NCI-H748 (cell line): ENCODE measurements around the gene ANLN.

Source experiments
- DNase-seq: peaks from one replicate; lab custom pipeline; 2025; ENCODE audit not compliant: unreplicated experiment; lab: John Stamatoyannopoulos, UW

ANLN gene

DNA sequence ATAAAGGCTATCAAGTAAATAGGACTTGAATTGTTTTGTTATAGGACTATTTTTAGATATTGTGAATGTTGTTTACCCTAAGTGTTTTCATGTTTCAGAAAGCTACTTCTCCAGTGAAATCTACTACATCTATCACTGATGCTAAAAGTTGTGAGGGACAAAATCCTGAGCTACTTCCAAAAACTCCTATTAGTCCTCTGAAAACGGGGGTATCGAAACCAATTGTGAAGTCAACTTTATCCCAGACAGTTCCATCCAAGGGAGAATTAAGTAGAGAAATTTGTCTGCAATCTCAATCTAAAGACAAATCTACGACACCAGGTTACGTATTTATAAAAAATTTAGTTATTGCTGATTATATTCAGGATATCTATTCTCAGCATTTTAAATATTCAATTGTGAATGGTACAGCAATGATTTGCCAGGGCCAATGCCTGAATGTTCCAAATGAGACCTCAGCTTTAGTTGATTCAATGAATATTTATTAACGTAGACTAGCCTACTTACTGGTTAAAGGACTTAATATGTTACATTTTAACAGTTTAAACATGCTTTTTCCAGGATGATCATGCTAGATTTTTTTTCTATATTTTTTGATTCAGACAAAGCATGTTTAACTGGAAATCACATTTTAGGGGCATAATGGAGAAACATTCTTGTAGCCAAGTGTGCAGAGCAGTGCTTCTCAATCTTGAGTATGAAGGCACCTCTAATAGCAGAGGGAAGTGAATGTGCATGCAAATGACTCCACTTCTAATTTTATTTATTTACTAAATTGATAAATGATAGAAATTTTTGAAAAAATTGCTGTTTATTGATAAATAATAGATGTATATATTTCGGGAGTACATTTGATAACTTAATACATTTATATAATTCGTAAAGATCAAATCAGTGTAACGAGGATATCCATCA is 18.2 kb downstream of the ANLN start:
- DNase-seq: no peak

DNA sequence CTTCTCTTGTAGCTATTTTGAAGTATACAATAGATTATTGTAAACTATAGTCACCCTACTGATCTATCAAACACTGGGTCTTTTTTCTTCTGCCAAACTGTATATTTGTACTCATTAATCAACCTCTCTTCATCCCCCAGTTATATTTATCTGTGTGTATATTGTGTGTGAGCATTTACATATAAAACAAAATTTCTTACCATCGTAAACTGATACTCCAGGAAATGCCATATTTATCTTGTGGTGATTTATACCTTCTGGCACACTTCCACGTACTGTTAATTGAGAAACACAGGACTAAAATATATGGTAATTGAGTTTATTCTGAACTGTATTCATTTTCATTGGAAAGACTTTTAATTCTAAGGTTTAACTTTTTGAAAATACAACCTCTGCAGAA is 18.9 kb downstream of the ANLN start:
- DNase-seq: peak; percentile 22

DNA sequence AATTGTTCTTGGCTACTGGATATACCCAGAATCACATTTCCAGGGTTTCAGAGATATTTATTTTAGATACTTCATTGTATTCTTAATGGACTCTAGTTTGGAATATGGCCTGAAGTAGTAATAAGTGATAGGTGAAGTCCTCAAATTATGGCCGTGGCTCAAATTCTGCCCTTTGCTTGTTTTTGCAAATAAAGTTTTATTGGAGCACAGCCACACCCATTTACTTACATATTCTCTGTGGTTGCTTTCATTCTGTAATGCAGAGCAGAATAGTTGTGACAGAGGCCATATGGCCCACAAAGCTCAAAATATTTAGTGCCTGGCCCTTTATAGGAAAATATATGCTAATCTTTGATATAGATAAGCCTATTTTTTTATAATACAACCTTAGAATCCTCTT is 19.5 kb downstream of the ANLN start:
- DNase-seq: no peak

DNA sequence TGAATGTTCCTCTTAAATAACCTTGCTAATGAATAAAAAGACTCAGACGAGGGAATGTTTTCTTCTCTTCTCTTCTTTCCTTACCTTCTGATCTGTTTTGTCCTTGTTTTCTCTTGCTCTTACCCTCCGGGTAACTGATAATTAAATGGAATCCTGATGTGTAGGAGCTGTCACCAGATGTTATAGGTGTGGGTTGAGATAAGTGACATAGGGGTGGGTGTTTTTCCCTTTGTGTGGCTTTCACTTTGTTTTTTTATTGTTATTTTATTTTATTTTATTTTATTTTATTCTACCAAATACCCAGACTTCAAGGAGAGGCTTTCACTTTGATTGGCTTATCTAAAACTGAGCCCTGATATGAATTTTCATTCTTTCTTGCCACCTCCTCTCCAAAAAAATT is 25.5 kb downstream of the ANLN start:
- DNase-seq: no peak

- no peak for DNase-seq
These were observed 26.6 kb downstream of the ANLN start for GRCh38 chr7:36416251-36416650.

DNA sequence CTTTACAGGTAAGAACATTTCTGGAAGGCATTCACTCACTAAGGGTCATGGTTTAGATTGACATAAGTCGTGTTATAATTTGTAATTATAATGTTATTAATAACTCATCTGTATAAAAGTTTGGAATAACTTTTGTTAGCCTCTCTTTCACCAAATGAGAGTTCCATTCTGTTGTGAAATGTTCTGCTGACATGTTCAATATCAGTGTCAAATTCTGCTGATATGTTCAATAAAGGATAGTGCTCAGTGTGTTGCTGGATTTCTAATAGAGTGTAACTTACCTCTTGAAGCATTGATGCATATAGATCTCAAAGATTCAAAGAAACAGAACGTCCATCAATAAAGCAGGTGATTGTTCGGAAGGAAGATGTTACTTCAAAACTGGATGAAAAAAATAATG is 30.6 kb downstream of the ANLN start:
- no peak for DNase-seq

DNA sequence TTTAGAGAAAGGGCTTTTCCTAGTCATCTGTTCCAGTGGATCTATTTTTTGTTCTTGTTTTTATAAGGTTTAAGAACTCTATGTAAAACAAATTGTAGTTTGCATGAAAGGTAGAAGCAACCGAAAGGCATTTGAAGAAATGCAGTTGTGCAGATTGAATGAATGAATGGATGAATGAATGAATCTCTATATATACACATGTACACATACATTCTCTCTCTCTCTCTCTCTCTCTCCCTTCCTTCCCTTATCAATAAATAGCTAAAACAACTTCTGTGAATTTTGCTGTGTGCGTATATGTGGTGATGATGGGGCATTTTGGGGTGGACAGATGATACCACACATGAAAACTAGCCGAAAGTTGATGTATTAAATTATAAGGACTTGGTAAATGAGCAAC is 32.4 kb downstream of the ANLN start:
- no peak for DNase-seq

DNA sequence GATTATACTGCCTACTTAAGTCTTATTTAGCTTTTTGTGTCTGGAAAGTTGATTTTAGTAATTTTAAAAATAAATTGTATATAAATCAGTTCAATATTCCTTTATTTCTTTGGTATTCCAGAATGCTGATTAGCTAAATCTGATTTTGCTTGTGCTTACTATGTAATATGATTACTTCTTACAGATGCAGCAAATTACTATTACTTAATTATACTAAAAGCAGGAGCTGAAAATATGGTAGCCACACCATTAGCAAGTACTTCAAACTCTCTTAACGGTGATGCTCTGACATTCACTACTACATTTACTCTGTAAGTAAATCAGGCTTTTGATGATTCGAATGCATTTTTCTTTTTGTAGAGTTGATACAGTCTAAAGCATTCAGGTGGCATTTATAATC is 34.0 kb downstream of the ANLN start:
- no peak for DNase-seq

- DNase-seq: no peak
These were observed 40.5 kb downstream of the ANLN start for GRCh38 chr7:36430186-36430585.

DNA sequence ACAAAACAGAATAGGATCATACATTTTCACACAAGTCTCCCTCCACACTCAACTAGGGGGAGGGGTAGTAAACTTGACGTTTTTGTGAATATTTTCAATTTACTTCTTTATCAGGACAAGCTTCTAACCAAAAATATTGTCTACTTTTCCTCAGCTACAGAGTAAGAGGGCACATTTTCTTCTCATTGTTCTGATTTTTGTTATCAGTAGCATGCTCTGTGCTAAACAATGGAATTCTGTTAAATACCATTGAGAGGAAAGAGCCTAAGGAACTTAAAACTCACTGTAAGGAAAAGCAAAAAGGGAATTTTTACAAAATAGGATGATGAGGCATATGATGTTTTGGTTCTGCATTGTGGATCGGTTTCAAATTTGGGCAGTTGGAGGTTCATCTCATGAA is 41.2 kb downstream of the ANLN start:
- no peak for DNase-seq

- DNase-seq: no peak
These were observed 48.5 kb downstream of the ANLN start for GRCh38 chr7:36438211-36438610.

- DNase-seq: no peak
These were observed 50.0 kb downstream of the ANLN start for GRCh38 chr7:36439624-36440023.

DNA sequence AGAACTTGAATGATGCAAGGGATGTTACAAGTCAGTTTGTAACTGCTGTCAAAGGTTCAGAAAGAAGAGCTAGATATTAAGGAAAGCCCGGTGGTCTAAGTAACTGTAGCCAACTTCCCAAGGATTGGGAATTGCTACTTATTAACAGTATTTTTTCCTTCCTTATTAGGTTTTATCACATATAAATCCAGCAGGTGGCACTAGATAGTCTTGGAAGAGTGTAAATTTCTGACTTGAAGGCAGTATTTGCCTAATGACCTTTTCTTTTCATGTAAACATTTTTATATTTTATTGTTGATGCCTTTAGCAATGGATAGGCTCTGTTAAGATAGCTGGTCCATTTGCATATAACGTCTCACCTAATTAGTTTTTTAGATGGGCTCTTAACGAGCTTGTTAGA is 51.2 kb downstream of the ANLN start:
- peak; percentile 24 for DNase-seq

- DNase-seq: no peak
These were observed 51.8 kb downstream of the ANLN start for GRCh38 chr7:36441344-36442022.

- DNase-seq: no peak
These were observed 59.2 kb downstream of the ANLN start for GRCh38 chr7:36448781-36449379.

DNA sequence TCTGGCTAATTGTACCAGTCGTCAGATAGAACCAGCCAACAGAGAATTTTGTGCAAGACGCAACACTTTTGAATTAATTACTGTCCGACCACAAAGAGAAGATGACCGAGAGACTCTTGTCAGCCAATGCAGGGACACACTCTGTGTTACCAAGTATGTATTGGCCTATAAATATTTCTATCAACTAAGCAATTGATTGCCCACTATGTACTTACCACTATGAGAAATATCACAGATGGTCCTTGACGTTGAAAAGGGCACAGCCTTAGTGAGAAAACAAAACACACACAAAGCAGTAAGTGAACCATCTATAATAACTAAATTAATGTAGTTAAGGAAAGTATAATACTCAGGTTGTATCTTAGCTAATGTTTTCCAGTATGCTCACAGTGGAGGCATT is 60.0 kb downstream of the ANLN start:
- DNase-seq: no peak

DNA sequence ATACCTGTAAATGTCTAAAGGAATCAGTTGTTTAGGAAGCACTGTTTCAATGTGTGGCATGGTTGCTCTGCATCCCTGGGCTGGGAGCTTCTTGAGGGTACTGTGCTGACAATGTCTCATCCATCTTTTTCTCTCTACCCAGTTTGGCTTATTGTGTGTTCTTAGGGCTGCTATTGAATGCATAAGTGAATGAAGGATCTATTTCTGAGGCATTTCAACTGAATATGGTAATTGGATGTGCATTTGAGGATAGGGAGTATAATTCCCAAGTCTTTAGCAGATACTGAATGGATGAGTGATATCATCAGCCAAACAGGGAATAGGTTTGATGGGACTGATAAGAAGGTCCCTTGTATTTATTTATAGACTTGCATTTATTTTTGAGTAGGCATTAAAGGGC is 64.1 kb downstream of the ANLN start:
- DNase-seq: no peak

DNA sequence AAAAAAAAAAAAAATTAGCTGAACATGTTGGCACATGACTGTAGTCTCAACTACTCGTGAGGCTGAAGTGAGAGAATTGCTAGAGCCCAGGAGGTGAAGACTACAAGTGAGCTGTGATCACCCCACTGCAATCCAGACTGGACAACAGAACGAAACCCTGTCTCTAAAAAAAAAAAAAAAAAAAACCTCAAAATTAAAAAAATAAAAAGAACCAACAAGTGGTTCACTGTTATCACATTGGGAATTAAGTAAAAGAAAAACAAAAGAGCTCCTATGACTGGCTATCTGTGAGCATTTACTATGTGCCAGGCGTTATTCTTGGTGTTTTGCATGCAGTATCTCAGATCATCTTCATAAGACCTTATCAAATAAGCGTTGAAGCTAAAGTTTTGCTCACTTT is 66.0 kb downstream of the ANLN start:
- no peak for DNase-seq

DNA sequence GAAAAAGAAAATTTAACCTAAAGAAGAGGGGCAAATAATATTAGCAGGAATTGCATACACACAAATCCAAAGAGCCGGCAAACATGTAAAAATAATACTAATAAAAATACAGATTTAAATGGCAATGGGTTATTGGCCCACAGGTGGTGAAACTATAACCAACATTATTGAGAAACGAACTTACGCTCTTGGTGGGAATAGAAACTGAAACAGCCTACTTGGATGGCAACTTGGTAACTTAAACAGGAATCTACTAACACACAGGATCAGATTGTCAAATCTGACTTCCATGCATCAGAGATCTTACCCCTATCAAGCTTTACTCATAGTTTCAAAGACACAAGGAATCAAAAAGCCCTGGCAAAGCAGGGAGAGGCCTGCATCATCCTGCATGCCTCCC is 66.5 kb downstream of the ANLN start:
- no peak for DNase-seq

DNA sequence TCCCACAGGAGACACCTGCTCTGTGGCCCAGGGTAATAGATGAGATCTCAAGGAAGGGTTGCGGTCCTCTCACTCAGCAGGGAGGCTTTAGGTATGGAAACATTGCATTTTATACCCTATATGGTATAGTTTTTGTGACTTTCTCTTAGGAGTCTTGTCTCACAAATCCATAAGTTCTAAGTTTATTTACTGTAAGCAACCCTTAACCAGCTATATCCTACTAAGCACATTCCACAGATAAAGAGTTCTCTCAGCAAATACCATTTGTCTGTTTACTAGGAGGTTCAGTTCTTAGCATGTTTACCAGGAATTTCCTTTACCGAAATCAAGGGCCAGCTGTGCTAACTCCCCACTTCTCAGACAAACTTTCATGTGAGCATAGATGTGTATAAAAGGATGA is 66.9 kb downstream of the ANLN start:
- no peak for DNase-seq

DNA sequence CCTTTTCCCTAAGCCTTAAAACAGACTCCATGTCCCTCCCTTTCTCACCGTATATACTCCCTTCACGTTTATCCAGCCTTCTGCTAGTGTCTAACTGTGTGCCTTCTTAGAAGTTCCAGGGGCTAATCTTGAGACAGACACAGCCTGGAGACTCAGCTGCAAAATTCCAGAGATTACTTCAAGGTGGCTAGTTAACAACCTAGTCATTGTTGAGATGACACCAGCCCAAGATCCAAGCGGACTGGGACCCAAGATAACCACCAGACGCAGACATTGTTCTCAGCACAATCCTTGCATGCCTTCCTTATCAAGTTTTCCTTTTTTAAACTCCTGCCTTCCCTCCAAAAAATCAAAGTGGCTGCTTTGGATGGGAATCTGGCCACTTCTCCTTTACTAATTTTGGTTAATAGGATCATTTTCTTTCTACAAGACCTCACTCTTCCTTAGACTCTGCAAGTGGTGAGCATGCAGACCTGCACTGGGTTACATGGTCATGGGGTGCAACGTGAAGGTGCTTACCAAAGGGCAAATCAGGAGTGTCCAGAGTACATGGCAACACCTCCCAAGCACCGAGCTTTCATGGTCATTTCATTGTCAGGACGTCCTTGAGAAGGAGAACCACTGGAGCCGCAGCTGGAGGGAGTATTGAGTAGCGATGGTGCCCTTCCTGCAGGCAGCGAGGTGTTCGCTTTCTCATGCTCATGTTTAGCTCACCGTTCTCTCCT is 69.7 kb downstream of the ANLN start:
- DNase-seq: no peak
